Measurements from ENCODE around the gene VCPKMT.
A peak's percentile ranks its signal among the peaks of the same experiment; 100 is the strongest.

VCPKMT gene

DNA sequence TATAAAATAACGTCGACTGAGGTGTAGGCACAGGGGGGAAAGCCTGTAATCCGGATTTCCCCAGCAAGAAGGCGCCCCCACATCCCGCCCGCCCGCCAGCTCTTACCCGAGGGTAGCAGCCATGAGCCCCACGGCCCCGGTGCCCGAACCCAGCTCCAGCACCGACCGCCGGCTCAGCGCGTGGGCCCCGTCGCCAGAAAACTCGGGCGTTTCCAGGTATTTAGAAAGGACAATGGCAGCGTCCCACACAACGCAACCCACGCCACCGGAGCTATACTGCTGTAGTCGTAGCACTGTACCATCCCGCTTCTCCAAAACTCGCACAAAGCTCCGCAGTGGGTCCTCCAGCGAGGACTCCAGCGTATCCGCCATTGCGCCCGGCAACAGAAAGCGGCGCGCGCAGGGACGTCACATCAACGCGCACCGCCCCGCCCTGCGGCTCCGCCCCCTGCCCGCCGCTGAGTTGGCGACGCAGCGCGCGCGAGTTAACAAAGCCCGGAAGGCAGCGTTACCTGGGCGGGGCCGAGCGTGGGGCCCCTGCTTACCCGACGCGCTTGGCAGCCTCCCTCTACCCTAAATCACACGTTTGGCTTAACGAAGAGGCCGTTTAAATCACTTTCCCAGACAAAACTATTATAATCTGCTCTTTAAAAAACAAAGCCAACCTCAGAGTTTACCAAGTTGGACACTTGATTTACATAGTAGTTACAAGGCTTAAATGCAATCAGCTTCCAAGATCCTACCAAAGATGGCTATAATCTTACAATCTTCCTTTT lies at the start of gene VCPKMT:
VCPKMT (minus strand) TSS at position 392 of the 776 bp plus-strand sequence; CDS start at position 372, 20 bp downstream.
- peak; percentile 93 for DNase-seq

- no peak for DNase-seq
Measured at GRCh38 chr14:50156111-50156510, 39.7 kb upstream of the VCPKMT start.

DNA sequence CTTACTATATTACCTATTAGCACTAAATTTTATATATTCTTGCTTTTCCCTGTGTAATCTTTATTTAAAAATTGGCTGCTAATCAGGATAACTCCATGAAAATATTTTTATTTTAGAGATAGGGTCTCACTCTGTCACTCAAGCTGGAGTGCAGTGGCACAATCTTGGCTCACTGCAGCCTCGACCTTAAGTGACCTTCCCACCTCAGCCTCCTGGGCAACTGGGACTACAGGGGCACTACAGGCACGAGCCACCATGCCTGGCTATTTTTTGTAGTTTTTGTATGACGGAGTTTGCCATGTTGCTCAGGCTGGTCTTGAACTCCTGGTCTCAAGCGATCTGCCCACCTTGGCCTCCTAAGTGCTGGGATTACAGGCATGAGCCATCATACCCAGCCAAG lies 32.4 kb upstream of the VCPKMT start:
- DNase-seq = no peak

GRCh38 chr14:50139192-50139591 lies 22.8 kb upstream of the VCPKMT start:
- DNase-seq = no peak

DNA sequence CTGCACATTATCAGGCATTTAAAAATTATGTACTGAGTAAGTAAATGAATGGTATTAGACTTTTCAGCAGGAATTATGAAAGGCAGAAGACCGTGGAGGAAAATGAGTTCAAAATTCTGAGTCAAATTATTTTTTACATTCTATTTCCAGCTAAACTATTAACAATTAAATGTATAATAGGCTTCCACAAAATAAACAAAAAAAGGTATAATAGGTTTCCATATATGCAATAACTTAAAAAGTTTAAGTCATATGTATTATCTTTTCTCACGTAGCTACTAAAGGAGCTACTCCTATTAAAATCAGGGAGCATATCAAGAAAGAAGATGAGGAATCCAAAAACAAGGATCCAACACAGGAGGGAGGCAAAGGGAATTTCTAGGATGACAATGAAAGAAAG lies 11.4 kb upstream of the VCPKMT start:
- no peak for DNase-seq

DNA sequence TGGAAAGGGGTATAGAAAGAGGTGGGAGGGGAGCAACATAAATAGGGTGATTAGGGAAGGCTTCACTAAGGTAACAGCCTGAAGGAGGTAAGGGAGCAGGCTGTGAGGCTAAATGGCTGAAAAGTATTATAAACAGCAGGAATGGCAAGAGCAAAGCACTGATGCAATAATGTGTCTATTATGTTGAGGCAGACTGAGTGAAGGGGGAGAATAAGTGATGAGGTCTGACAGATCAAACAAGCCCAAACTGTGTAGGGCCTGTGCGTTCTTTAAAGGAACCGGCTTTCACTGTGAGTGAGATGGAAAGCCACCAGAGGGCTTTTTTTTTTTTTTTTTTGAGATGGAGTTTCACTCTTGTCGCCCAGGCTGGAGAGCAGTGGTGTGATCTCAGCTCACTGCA lies 6.7 kb upstream of the VCPKMT start:
- DNase-seq = no peak

GRCh38 chr14:50122291-50122690 lies 5.9 kb upstream of the VCPKMT start:
- DNase-seq = no peak

DNA sequence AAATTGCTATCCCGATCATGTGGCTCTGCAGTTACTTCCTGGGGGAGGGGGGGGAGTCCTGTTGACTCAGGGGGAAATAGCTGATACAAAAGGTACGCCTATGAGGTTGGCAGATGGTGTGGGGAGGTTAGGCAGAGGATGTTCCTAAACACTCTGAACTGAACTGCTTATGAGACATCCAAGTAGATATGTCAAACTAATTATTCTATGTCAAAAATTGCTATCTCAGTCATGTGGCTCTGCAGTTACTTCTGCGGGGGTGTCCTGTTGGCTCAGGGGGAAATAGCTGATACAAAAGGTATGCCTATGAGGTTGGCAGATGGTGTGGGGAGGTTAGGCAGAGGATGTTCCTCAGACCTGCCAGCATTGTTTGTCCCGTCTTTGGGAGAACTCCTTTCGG lies 5.1 kb upstream of the VCPKMT start:
- no peak for DNase-seq

- no peak for DNase-seq
Measured at GRCh38 chr14:50117456-50117855, 1.1 kb upstream of the VCPKMT start.

- DNase-seq = no peak
Measured at GRCh38 chr14:50116966-50117365, 594 bp upstream of the VCPKMT start.

GRCh38 chr14:50113381-50114035 lies 2.9 kb downstream of the VCPKMT start:
- DNase-seq = no peak

DNA sequence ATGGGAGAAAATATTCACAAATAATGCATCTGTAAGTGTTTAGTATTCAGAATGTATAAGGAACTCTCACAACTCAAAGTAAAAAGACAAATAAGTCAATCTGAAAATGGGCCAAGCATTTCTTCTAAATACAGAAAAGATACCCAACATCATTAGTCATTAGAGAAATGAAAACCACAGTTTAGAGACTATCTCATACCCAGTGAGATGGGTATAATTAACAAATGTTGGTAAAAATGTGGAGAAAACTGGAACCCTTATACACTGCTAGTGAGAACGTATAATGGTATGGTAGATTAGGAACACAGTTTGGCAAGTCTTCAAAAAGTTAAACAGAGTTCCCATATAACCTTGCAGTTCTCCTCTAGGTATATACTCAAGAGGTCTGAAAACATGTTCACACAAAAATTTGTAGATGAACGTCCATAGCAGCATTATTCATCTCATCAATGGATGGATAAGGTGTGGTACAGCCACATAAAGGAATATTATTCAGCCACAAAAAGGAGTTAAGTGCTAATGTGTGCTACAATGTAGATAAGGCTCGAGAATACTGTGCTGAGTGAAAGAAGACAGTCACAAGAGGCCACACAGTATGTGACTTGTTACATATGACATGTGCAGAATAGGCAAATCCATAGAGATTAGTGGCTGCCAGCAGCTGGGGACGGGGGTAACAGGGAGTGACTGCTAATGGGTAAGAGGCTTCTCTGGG lies 5.9 kb downstream of the VCPKMT start:
- no peak for DNase-seq

DNA sequence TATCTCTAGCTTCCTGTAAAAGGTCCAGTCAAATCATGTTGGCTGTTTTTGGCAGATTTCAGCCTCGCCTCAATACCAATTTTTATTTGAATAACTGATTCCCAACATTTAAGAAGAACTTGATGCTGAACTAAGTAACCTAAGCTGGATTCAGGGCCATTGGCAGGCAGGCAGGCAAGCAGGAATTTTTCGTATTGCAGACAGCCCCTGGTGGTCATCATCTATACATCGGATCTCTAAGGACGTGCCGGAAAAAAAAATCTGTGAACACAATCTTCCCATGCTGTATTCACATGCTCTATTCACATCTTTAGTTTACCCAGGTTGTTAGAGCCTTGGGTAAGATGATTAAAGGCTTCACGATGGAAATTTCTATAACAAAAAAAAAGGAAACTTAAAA lies 7.0 kb downstream of the VCPKMT start:
- DNase-seq = no peak

GRCh38 chr14:50107850-50108249 lies 8.5 kb downstream of the VCPKMT start:
- no peak for DNase-seq

DNA sequence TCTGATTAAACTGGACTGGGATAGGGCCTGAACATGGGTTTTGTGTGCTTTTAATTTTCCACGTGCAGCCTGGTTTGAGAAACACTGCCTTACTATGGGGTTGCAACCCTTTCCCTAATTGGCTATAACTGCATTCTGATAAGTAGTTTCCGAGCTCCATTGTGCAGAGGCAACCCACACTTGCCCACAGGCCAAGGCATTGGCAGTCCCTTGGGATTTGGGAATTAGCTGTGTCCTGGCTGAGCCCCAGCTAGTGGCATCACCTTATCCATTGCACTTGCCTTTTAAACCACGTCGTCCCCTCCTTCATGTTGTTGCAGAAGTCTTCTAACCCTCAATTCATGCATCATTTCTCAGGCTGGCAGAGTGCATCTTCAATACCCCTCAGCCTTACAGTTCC lies 10.2 kb downstream of the VCPKMT start:
- no peak for DNase-seq

DNA sequence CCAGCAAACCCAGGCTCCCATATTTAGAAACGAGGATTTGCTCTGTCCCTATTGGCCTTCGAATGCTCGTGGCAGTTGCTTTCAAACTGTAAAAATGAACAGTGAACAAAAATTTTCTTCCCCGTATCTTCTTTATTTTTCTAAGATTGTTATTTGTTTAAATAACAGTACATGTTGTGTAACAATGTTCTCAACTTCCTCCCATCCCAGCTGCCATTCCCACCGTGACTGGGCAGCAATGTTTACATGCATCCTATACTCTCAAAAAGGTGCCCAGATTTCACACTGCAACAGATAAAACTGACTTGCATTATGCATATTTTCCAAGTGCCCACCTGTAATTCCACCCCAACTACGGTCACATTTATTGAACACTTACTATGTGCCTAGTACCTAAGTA lies 12.8 kb downstream of the VCPKMT start:
- DNase-seq = peak; percentile 16

- DNase-seq = no peak
Measured at GRCh38 chr14:50101417-50101816, 15.0 kb downstream of the VCPKMT start.

DNA sequence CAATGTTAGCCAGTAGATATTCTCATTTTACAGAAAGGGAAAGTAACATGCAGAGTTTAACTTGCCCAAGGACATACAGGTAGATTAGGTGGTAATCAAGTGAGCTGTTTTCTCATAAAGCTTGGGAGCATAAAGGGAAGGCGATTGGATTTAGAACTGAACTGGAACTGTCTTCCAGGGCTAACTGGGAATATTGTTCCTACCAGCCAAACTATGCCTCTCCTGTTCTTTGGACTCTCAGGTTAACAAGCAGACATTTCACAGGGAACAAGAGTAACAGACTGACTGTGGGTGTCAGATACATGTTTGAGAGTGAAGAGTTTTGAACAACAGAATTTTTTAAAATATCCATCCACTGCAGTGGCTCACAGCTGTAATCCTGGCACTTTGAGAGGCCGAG lies 15.6 kb downstream of the VCPKMT start:
- DNase-seq = no peak

- DNase-seq = no peak
Measured at GRCh38 chr14:50099335-50099734, 17.0 kb downstream of the VCPKMT start.

GRCh38 chr14:50095895-50096294 lies 20.5 kb downstream of the VCPKMT start:
- DNase-seq = peak; percentile 31

- no peak for DNase-seq
Measured at GRCh38 chr14:50094056-50094755, 22.2 kb downstream of the VCPKMT start.

DNA sequence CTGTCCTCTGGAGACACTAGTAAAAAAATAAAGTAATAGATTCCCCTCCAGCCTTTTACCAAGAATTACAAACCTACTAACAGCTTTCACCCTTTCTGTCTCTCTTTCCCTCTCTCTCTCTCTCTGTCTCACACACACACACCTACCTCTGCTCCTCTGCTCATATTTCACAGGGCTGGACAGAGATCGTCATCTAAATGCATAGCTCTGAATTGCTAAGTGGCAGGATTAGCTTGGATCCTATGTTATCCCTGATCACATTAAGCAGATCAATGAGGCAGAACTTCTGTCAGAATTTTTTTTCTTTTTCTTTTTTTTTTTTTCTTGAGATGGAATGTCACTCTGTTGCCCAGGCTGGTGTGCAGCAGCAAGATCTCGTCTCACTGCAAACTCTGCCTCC lies 22.9 kb downstream of the VCPKMT start:
- DNase-seq = no peak

DNA sequence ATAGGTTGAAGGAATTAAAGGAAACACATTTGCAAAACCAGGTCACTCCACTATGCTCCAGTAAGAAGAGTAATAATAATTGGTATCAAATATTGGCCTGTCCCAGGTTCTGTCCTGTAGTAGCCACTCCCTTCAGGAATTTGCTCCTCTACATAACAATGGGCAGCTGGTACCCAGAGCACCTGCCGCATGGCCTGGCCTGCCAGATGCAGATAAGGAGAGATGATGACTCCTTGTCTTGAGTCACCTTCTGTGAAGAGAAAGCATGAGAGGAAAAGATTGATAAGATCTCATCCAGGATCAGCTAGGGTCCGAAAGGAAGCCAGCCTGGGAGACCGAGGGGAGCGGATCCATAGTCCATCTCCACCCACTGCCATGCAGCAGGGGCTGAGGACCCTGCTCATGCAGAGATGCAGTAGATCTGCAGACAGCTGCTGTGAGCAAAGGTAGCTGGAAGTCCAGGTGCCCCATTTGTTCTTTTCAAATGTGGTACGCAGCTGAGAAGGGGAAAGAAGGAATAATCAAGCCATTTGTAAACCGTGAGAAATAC lies 24.3 kb downstream of the VCPKMT start:
- no peak for DNase-seq

Data from inflammatory macrophage treated with lipopolysaccharide for 4 hours (primary cell).